Mesothelial cell of epicardium (in vitro differentiated cells): ENCODE results near the gene CD82. TPM values are rescaled to one million over a fixed set of nuclear protein-coding genes. Genes with fewer than 3 reads are reported as not detected.

Experiments
- DNase-seq, 2 experiments: peaks; one replicate each; pipeline ENCODE4 v3.0.0; 2021; ENCODE audit warnings: low spot score in 2 of 2; ENCODE audit not compliant: unreplicated experiment in 2 of 2
- H3K27ac Mint-ChIP-seq: 2 replicates; pipeline ENCODE4 v1.8.0; 2021; ENCODE audit warnings: mixed read lengths
- H3K27me3 Mint-ChIP-seq: 2 replicates; pipeline ENCODE4 v1.8.0; 2021; ENCODE audit warnings: low read depth, mixed read lengths
- H3K36me3 Mint-ChIP-seq: 2 replicates; pipeline ENCODE4 v1.8.0; 2021; ENCODE audit warnings: mixed read lengths
- H3K4me1 Mint-ChIP-seq: 2 replicates; pipeline ENCODE4 v1.8.0; 2021; ENCODE audit warnings: mixed read lengths
- H3K4me3 Mint-ChIP-seq: 2 replicates; pipeline ENCODE4 v1.8.0; 2021; ENCODE audit warnings: mild to moderate bottlenecking, moderate library complexity, mixed read lengths
- H3K9me3 Mint-ChIP-seq: 2 replicates; pipeline ENCODE4 v1.8.0; 2021; ENCODE audit warnings: mixed read lengths
- CTCF ChIP-seq: fragments of 200-600 bp; sonication (generic); IDR thresholded peaks from one replicate; pipeline ENCODE4 v1.5.0; 2021; ENCODE audit warnings: antibody characterized with exemption; ENCODE audit not compliant: unreplicated experiment
- total RNA-seq: library from RNA; stranded (reverse); gene quantifications from 3 replicates; pipeline ENCODE4 v1.2.1, GENCODE V29; 2021

The CD82 gene
- total RNA-seq, 1 donor from 2014 or later = 11.2 TPM

DNA sequence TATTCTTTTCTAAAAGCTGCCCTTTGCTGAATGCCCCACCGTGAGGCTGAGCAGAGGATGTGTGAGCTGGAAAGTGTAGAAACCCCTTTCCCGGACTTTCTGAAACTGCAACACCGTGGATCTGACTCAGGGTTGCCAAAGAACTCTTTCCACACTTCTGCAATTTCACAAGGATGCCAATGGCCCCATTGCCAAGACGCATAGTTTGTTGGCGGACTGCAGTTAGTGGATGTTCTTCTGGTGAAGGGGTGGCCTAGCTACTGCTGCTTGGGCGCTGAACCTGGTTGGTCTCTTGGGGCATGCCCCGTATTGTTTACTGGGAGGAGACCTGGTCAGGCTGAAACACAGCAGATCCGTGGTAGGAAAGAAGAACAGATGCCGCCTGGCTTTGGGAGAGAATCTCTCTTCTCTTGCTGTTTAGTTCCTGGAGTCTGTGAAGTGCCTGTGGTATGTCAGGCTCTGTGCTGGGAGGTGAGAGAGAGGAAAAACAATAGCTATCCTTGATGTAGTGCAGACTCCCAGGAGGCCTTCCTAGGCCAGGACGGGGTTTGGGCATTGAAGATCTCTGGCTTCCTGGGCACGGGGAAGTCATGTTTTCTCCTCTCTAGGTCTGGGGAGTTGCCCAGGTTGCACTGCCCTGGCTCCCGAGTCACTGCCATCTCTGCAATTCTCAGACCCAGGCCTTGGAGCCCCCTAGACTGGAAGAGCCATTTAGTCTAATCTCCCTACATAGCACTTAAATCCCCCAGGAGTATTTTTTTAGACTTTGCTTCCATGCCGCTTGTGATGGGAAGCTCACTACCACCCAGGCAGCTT, 26.9 kb downstream of the CD82 start:
- H3K4me1 Mint-ChIP-seq = peaks cover 14% of the 10 kb centered on the region
- no peaks in the 10 kb centered on the region for H3K27me3 Mint-ChIP-seq
- no peak for TF ChIP-seq CTCF
- H3K9me3 Mint-ChIP-seq = no peaks in the 10 kb centered on the region
- no peak overlapping the region for H3K4me3 Mint-ChIP-seq
- peak overlapping the region; percentile 26 for H3K27ac Mint-ChIP-seq
- H3K36me3 Mint-ChIP-seq = no peaks in the 10 kb centered on the region
- DNase-seq = no peak

DNA sequence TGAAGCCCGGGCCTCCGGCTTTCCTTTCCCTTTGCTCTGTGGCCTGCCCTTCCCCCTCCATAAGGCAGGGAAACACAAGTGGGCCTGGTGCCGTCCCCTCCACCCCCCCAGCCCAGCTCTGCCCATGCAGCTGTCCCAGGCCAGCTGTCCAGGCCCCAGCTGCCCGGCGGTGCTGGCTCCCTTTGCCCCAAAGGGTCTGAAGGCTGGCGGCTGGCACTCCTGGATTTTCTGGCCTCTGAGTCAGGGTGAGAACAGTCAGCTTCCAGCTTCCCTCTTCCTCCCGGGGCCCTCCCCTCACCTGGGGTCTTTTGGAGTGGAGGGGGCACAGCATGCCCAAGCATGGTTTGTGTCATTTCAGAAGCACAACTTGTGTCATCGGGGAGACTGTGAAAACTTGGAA, 27.8 kb downstream of the CD82 start:
- H3K4me1 Mint-ChIP-seq = peaks cover 14% of the 10 kb centered on the region
- H3K9me3 Mint-ChIP-seq = no peaks in the 10 kb centered on the region
- no peak overlapping the region for H3K27ac Mint-ChIP-seq
- DNase-seq = no peak
- TF ChIP-seq CTCF = no peak
- H3K36me3 Mint-ChIP-seq = no peaks in the 10 kb centered on the region
- no peaks in the 10 kb centered on the region for H3K27me3 Mint-ChIP-seq
- H3K4me3 Mint-ChIP-seq = no peak overlapping the region

GRCh38 chr11:44595006-44595405, 29.5 kb downstream of the CD82 start:
- no peaks in the 10 kb centered on the region for H3K36me3 Mint-ChIP-seq
- no peak for TF ChIP-seq CTCF
- no peak overlapping the region for H3K27ac Mint-ChIP-seq
- H3K27me3 Mint-ChIP-seq = no peaks in the 10 kb centered on the region
- peaks cover 10% of the 10 kb centered on the region for H3K4me1 Mint-ChIP-seq
- no peak for DNase-seq
- H3K9me3 Mint-ChIP-seq = no peaks in the 10 kb centered on the region
- H3K4me3 Mint-ChIP-seq = no peak overlapping the region

GRCh38 chr11:44595964-44596381, 30.5 kb downstream of the CD82 start:
- no peak for TF ChIP-seq CTCF
- Mint-ChIP-seq H3K27ac (no peak overlapping the region), H3K36me3 (no peaks in the 10 kb centered on the region)

DNA sequence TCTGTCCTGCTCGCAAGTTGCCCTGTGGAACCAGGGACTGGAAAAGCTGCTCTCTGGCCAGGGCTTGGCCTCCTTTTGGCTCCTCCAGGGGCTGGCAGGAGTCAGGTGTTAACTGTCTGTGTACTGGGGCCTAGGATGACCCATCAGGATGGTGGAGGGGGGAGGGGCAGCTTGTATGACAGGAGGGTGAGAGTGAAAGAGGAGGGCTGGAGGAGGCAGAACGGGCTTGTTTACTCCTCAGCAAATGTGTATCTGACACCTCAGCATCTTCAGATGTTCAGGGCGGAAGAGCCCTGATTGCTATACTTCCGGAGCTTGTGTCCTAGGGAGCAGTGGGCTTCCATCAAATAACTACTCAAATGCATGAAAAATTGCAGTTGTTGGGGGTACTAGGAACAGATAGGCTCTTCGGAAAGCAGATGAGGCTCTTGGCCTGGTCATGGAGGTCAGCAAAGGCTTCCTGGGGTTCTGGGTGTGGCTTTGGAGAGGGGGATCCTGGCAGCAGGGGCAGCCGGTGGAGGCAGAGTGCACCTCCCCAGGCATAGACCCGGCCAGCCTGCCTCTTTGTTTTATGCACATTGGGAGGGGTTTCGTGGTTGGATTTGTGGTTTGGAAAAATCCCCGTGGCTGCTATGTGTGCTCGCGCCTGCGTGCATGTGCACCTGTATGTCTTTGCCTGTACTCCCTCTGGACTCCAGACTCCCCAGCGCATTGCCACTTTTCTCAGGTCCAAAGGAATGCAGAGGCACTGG, 31.2 kb downstream of the CD82 start:
- no peak overlapping the region for H3K27ac Mint-ChIP-seq
- no peak for TF ChIP-seq CTCF
- no peak for DNase-seq
- H3K4me3 Mint-ChIP-seq = no peak overlapping the region
- no peaks in the 10 kb centered on the region for H3K27me3 Mint-ChIP-seq
- H3K4me1 Mint-ChIP-seq = peaks cover 13% of the 10 kb centered on the region
- H3K9me3 Mint-ChIP-seq = no peaks in the 10 kb centered on the region
- H3K36me3 Mint-ChIP-seq = no peaks in the 10 kb centered on the region

More at GRCh38 chr11:44595964-44596381, 30.5 kb downstream of the CD82 start:
- no peak overlapping the region for H3K4me3 Mint-ChIP-seq
- no peaks in the 10 kb centered on the region for H3K9me3 Mint-ChIP-seq
- peaks cover 10% of the 10 kb centered on the region for H3K4me1 Mint-ChIP-seq
- no peaks in the 10 kb centered on the region for H3K27me3 Mint-ChIP-seq
- DNase-seq = no peak
